ES-I3 (cell line): ENCODE results near the gene DGKD.

Experiments
- H3K36me3 ChIP-seq: 2 replicates; pipeline ENCODE4 v1.6.1; 2013; ENCODE audit warnings: mild to moderate bottlenecking, low read length, control low read depth, moderate library complexity; ENCODE audit not compliant: insufficient read depth
- H3K4me1 ChIP-seq: 2 replicates; pipeline ENCODE4 v1.6.1; 2013; ENCODE audit warnings: mild to moderate bottlenecking, control low read depth, low read length; ENCODE audit not compliant: insufficient read depth
- H3K9ac ChIP-seq: 2 replicates; pipeline ENCODE4 v1.6.1; 2013; ENCODE audit warnings: low read depth, mild to moderate bottlenecking, low read length, moderate library complexity
- H3K9me3 ChIP-seq: 2 replicates; pipeline ENCODE4 v1.6.1; 2013; ENCODE audit warnings: mild to moderate bottlenecking, low read length, moderate library complexity; ENCODE audit not compliant: control insufficient read depth, insufficient read depth

DGKD gene

GRCh38 chr2:233379034-233379433 lies 24.7 kb downstream of the DGKD start:
- Histone ChIP-seq H3K36me3 (no peaks in the 10 kb centered on the region), H3K9me3 (no peaks in the 10 kb centered on the region), H3K9ac (no peak overlapping the region), H3K4me1 (no peaks in the 10 kb centered on the region)

- no peaks in the 10 kb centered on the region for H3K36me3 ChIP-seq
- 0 out of 2 replicates have a peak, but pooled peaks cover 4% of the 10 kb centered on the region for H3K4me1 ChIP-seq
- no peaks in the 10 kb centered on the region for H3K9me3 ChIP-seq
- no peak overlapping the region for H3K9ac ChIP-seq
Observed at GRCh38 chr2:233379441-233379840, 25.1 kb downstream of the DGKD start.

DNA sequence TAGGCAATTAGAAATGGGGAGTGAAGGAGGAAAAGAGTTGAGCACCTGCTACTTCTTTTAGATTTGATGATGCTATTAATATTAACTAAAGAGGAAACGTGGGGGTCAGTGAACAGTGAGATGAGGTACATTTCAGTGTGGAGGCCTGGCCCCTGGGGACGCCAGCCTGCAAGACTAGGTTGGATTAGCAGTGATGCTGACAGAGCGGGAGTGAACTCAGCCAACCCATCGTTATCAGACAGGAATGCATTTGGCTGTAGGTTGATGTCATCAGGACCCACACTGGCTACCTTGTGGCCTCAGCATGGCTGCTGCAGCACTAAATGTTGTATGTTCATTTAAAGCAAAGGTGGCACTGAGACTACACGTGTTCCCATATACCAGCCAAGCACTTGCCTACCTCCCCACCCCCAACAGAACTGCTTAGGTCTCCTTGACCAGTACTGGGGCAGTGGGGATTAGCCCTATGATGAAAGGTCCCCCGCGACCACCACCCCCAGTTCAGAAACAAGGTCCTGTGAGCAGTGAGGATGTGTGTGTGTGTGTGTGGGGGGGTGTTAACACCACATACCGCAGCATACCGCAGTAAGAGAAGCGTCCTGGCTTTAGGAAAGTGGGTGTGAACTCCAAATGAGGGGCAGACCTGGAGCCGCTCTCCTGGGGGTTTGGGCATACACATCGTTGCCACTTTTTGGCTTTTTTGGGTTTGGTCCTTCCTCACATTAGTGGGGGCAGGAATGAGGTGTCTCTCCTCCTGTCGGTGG lies 26.0 kb downstream of the DGKD start:
- Histone ChIP-seq H3K4me1 (peaks cover 4% of the 10 kb centered on the region; the same call in 1 of the 2 replicates), H3K36me3 (no peaks in the 10 kb centered on the region), H3K9ac (no peak overlapping the region), H3K9me3 (no peaks in the 10 kb centered on the region)

GRCh38 chr2:233380995-233381637 lies 26.8 kb downstream of the DGKD start:
- Histone ChIP-seq H3K4me1 (peaks cover 4% of the 10 kb centered on the region; the same call in 1 of the 2 replicates), H3K9ac (no peak overlapping the region), H3K36me3 (no peaks in the 10 kb centered on the region), H3K9me3 (no peaks in the 10 kb centered on the region)

DNA sequence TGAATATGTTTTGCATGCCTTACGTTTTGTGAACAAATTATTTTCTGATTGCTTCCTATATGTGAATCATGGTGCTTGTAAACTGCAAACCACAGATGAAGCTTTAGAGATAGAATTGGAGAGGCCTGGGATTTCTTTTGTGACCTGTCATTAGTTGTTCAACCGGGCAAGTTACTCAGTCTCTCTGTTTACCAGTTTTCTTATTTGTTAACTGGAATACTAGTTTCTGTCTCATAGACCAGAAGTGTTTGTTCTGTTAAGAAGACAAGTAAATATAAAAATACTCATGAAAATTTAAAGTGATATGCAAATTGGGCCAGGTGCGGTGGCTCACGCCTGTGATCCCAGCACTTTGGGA lies 27.3 kb downstream of the DGKD start:
- H3K9ac ChIP-seq = no peak overlapping the region
- no peaks in the 10 kb centered on the region for H3K9me3 ChIP-seq
- H3K4me1 ChIP-seq = peaks cover 4% of the 10 kb centered on the region; the same call in 1 of the 2 replicates
- no peaks in the 10 kb centered on the region for H3K36me3 ChIP-seq

- H3K9me3 ChIP-seq = no peaks in the 10 kb centered on the region
- no peaks in the 10 kb centered on the region for H3K36me3 ChIP-seq
- H3K4me1 ChIP-seq = peaks cover 4% of the 10 kb centered on the region; the same call in 1 of the 2 replicates
- no peak overlapping the region for H3K9ac ChIP-seq
Observed at GRCh38 chr2:233384015-233384414, 29.7 kb downstream of the DGKD start.

DNA sequence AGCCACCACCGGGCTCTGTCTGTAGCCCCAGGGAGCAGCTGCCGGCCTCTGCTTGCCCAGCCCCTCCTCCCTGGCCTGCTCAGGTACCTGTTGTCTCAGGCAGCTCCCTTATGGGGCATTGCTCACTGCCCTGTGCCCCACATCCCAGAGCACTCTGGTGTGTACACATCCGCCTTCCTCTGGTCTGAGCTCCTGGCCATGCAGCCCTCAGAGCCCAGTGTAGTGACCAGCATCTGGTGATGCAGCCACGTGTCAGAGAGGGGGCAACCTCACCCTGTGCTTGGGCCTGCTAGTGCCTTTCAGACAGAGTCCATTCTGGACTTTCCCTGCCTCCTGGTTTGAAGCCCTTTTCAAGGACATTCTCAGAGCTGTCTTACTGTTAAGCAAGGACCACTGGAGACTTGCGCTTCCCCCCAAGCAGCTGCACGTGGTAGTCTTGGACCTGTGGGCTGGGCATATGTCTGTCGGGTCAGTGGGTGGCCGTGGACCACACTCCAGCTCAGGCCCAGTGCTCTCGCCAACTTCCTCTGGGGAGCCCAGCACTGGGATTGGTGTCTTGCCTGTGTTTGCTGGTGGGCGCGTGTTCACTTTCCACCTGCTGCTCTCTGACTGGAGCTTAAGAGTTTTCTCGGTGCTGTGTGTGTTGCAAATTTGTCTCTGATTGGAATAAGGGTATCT lies 30.7 kb downstream of the DGKD start:
- Histone ChIP-seq H3K36me3 (no peaks in the 10 kb centered on the region), H3K9me3 (no peaks in the 10 kb centered on the region), H3K9ac (no peak overlapping the region), H3K4me1 (peaks cover 4% of the 10 kb centered on the region; the same call in 1 of the 2 replicates)

DNA sequence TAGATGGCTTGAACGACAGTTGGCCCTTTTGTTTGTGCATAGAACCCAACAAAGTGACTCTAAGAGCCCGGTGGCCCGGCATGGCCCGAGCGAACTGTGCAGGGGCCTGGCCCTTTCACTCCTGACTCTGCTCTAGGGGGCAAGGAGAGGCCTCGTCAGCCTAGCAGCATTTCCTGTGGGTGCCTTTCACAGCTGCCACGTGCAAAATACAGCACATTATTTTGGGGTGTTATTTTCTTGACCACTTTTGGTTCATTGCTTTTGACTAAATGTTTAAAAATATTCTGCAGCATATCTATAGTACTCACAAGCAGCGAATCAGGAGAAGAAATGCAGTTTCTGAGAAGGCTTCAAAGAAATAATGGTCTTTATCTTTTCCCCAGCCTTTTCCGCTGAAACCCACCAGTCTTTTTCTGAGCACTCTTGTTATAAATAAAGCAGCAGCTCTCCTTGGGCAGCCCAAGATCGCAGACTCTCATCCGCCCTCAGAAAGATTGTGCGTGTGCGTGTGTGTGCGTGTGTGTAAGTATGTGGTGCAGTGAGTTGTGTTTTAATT lies 31.3 kb downstream of the DGKD start:
- Histone ChIP-seq H3K36me3 (no peaks in the 10 kb centered on the region), H3K9ac (no peak overlapping the region), H3K4me1 (peaks cover 4% of the 10 kb centered on the region; the same call in 1 of the 2 replicates), H3K9me3 (no peaks in the 10 kb centered on the region)

- Histone ChIP-seq H3K9ac (no peak overlapping the region), H3K9me3 (no peaks in the 10 kb centered on the region), H3K4me1 (peaks cover 4% of the 10 kb centered on the region; the same call in 1 of the 2 replicates), H3K36me3 (no peaks in the 10 kb centered on the region)
Observed at GRCh38 chr2:233386382-233387041, 32.2 kb downstream of the DGKD start.

DNA sequence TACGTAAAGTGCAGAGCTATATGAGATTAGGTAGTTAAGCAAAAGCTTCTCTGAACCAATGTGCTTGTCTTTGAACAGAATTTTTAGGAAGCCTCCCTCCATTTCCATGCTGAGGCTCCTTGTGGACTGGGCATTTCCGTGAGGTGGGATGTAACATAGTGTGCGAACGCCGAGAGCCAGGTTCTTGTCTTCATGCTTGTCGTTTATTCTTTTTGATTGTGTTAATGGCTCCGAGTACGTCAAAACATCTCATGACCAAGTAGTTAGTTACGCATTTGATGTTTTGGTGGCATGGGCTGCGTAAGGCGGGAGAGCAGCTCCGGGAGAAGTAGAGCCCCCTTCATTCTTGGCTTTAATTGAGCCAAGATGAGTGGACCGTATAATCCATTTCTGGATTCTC lies 32.9 kb downstream of the DGKD start:
- H3K9ac ChIP-seq = no peak overlapping the region
- H3K36me3 ChIP-seq = no peaks in the 10 kb centered on the region
- no peaks in the 10 kb centered on the region for H3K9me3 ChIP-seq
- H3K4me1 ChIP-seq = peaks cover 4% of the 10 kb centered on the region; the same call in 1 of the 2 replicates

GRCh38 chr2:233387667-233388528 lies 33.6 kb downstream of the DGKD start:
- Histone ChIP-seq H3K9me3 (no peaks in the 10 kb centered on the region), H3K36me3 (no peaks in the 10 kb centered on the region), H3K4me1 (peaks cover 4% of the 10 kb centered on the region; the same call in 1 of the 2 replicates), H3K9ac (no peak overlapping the region)

DNA sequence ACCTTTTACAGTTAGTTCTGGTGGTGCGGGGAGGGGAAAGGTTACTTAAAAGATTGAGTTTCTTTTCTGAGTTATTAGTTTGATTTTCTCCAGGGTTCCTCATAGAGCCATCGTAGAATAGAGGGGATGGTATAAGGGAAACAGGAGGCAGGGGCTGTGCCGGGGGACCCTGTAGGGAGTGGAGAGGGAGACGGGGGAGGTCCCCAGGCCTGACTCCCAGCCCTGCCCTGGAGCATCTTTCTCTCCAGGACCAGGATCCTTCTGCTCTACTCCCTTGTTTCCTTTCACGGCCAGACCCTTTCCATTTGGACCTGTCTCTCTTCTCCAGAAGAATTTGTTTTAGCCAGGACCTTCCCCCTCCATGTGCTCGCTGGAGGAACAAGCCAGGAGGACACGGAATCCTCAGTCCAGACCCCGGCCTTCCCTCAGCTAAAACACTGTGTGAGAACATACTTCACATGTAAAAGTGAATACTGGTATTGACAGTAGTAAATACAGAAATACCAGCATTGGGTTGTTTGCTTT lies 35.4 kb downstream of the DGKD start:
- Histone ChIP-seq H3K9ac (no peak overlapping the region), H3K9me3 (no peaks in the 10 kb centered on the region), H3K4me1 (no peaks in the 10 kb centered on the region; the same call in 1 of the 2 replicates), H3K36me3 (no peaks in the 10 kb centered on the region)

DNA sequence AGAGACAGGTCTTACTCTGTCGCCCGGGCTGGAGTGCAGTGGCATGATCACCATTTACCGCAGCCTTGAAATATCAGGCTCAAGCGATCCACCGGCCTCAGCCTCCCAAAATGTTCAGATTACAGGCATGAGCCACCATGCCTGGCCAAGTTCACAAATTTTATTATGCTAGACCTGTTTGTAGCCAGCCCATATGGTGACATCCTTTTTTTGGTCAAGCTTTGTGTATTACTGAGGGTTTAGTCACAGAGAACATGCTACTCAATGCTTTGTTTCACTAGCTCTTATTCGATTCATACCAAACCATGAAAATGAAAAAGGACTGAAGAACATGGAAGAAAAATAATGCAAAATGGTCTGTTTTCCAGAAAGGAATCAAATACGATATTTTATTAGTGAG lies 41.4 kb downstream of the DGKD start:
- Histone ChIP-seq H3K4me1 (no peaks in the 10 kb centered on the region), H3K9me3 (no peaks in the 10 kb centered on the region), H3K9ac (no peak overlapping the region), H3K36me3 (no peaks in the 10 kb centered on the region)
